Thyroid gland (tissue), 4 donors: ENCODE results near the gene IPO9.

Experiments
- CTCF ChIP-seq, 6 experiments: fragments of 200-600 bp in 3 of 6; fragments of 450-650 bp in 3 of 6; sonication (generic) in 3 of 6; IDR thresholded peaks; one replicate each; pipeline ENCODE4 v1.5.1; 2016 to 2019; ENCODE audit warnings: antibody characterized with exemption in 6 of 6, mild to moderate bottlenecking in 2 of 6, inconsistent platforms in 1 of 6, moderate library complexity in 1 of 6
- POLR2A ChIP-seq, 2 donors: fragments of 450-650 bp; IDR thresholded peaks; one replicate each; pipeline ENCODE4 v1.6.1; 2017; ENCODE audit warnings: antibody characterized with exemption in 2 of 2, mild to moderate bottlenecking in 2 of 2, moderate library complexity in 1 of 2

- TF ChIP-seq POLR2A (IDR thresholded peaks at IDR 0.05) (no peak), CTCF (IDR thresholded peaks at IDR 0.05) (no peak)
Observed at GRCh38 chr1:201826830-201827229, 2.1 kb upstream of the IPO9 start.
